IPS DF 4.7 (cell line): ENCODE data around the gene CSF3R.
A peak's percentile ranks its signal among the peaks of the same experiment; 100 is the strongest.
"Not testable (repeated sequence)": the region's sequence is repeated elsewhere in the genome, so short reads cannot be mapped to it uniquely, and the experiment has no call there.

Source experiments
- DNase-seq: peaks from one replicate; pipeline ENCODE4 v3.0.0-alpha.2; 2013; ENCODE audit warnings: low spot score; ENCODE audit errors: extremely low read depth

Gene CSF3R

GRCh38 chr1:36484099-36484498 lies 1.4 kb upstream of the CSF3R start:
- DNase-seq, result no peak

- DNase-seq, result no peak
These were observed 666 bp downstream of the CSF3R start for GRCh38 chr1:36481771-36482723.

- DNase-seq, result no peak
These were observed 1.6 kb downstream of the CSF3R start for GRCh38 chr1:36481091-36481490.

- no peak for DNase-seq
These were observed 2.6 kb downstream of the CSF3R start for GRCh38 chr1:36480161-36480560.

- DNase-seq, result no peak
These were observed 3.1 kb downstream of the CSF3R start for GRCh38 chr1:36479505-36480051.

- DNase-seq, result not testable (repeated sequence)
These were observed 5.1 kb downstream of the CSF3R start for GRCh38 chr1:36477615-36478014.

GRCh38 chr1:36476945-36477344 lies 5.8 kb downstream of the CSF3R start:
- DNase-seq, result no peak

- no peak for DNase-seq
These were observed 6.7 kb downstream of the CSF3R start for GRCh38 chr1:36475910-36476604.

GRCh38 chr1:36475341-36475740 lies 7.4 kb downstream of the CSF3R start:
- no peak for DNase-seq

GRCh38 chr1:36472656-36473055 lies 10.1 kb downstream of the CSF3R start:
- DNase-seq, result no peak

- DNase-seq, result no peak
These were observed 10.7 kb downstream of the CSF3R start for GRCh38 chr1:36471830-36472641.

GRCh38 chr1:36469163-36469562 lies 13.6 kb downstream of the CSF3R start:
- no peak for DNase-seq

GRCh38 chr1:36467700-36468455 lies 14.8 kb downstream of the CSF3R start:
- no peak for DNase-seq

GRCh38 chr1:36467027-36467410 lies 15.7 kb downstream of the CSF3R start:
- no peak for DNase-seq

- DNase-seq, result no peak
These were observed 16.2 kb downstream of the CSF3R start for GRCh38 chr1:36466370-36467026.

GRCh38 chr1:36465731-36466369 lies 16.9 kb downstream of the CSF3R start:
- no peak for DNase-seq

GRCh38 chr1:36464605-36465393 lies 17.9 kb downstream of the CSF3R start:
- DNase-seq, result no peak

GRCh38 chr1:36463803-36464604 lies 18.7 kb downstream of the CSF3R start, which contains the start of gene MRPS15:
TSS of gene MRPS15 (minus strand) at chr1:36464384. CDS start at chr1:36464275, 109 bp downstream.
- peak; percentile 69 for DNase-seq
